Activated CD8-positive, alpha-beta T cell treated with anti-CD3 and anti-CD28 coated beads for 36 hours (primary cell): ENCODE measurements around the gene WDR73. TPM values are rescaled to one million over a fixed set of nuclear protein-coding genes. Genes with fewer than 3 reads are reported as not detected.

ENCODE experiments used
- ATAC-seq: fragments of 200-7000 bp; cut with Tn5 transposase; one replicate; pipeline ENCODE4 v1.10.0; 2021; ENCODE audit warnings: mild to moderate bottlenecking, moderate library complexity
- CTCF ChIA-PET: fragments of 350-600 bp; sonication (Branson Sonifier 250); formaldehyde crosslinking; loops from one replicate; lab custom pipeline; 2021; ENCODE audit warnings: antibody characterized with exemption; lab: Charles Lee
- POLR2A ChIA-PET: fragments of 350-600 bp; sonication (Branson Sonifier 250); formaldehyde crosslinking; loops from one replicate; lab custom pipeline; 2021; ENCODE audit warnings: antibody characterized with exemption; lab: Charles Lee
- DNase-seq: peaks from one replicate; pipeline ENCODE4 v3.0.0-alpha.2; 2020
- H3K27ac Mint-ChIP-seq: one replicate; pipeline ENCODE4 v1.8.0; 2021; ENCODE audit warnings: mild to moderate bottlenecking, mixed read lengths
- H3K27me3 Mint-ChIP-seq: one replicate; pipeline ENCODE4 v1.8.0; 2021; ENCODE audit warnings: mixed read lengths
- H3K36me3 Mint-ChIP-seq: one replicate; pipeline ENCODE4 v1.8.0; 2021; ENCODE audit warnings: low read depth, mixed read lengths
- H3K4me1 Mint-ChIP-seq: one replicate; pipeline ENCODE4 v1.8.0; 2021; ENCODE audit warnings: low read depth, mixed read lengths
- H3K4me3 Mint-ChIP-seq: one replicate; pipeline ENCODE4 v1.8.0; 2021; ENCODE audit warnings: mild to moderate bottlenecking, moderate library complexity, mixed read lengths
- H3K9me3 Mint-ChIP-seq: one replicate; pipeline ENCODE4 v1.8.0; 2021; ENCODE audit warnings: mixed read lengths
- intact Hi-C: fragments of 100-400 bp; cut with micrococcal nuclease; formaldehyde crosslinking; loops from one replicate; pipeline ENCODE4 v1.10.0; 2022
- total RNA-seq, 2 experiments: library from RNA; stranded (reverse); gene quantifications; one replicate each; pipeline ENCODE4 v1.2.3, GENCODE V29; 2021
- TF ChIP-seq, protein P1 (sequence below): fragments of 200-600 bp; IDR thresholded peaks from one replicate; pipeline ENCODE4 v1.8.0; 2022; ENCODE audit warnings: antibody characterized with exemption, mild to moderate bottlenecking

Gene WDR73
- total RNA-seq, 2 experiments from 2014 or later = 12.4 to 12.5 TPM

DNA sequence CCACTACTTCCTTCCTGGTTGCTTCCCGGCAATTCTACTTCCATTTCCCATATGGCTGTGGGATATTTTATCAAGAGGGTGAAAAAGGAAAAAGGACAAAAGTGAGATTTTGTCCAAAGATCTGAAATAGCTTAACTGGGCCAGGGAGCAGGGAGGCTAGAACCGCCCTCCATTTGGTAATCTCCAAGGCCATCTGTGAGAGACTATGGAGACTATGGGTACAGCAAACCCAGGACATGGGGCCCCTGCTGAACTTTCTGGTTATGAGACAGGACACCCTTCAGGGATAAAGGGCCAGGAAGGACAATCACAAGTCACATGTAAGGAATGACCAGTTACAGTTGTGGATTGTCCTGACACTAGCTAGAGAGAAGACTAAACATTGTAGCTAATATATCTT is 29.0 kb downstream of the WDR73 start:
- TF ChIP-seq, protein P1, sequence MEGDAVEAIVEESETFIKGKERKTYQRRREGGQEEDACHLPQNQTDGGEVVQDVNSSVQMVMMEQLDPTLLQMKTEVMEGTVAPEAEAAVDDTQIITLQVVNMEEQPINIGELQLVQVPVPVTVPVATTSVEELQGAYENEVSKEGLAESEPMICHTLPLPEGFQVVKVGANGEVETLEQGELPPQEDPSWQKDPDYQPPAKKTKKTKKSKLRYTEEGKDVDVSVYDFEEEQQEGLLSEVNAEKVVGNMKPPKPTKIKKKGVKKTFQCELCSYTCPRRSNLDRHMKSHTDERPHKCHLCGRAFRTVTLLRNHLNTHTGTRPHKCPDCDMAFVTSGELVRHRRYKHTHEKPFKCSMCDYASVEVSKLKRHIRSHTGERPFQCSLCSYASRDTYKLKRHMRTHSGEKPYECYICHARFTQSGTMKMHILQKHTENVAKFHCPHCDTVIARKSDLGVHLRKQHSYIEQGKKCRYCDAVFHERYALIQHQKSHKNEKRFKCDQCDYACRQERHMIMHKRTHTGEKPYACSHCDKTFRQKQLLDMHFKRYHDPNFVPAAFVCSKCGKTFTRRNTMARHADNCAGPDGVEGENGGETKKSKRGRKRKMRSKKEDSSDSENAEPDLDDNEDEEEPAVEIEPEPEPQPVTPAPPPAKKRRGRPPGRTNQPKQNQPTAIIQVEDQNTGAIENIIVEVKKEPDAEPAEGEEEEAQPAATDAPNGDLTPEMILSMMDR = no peak
- ATAC-seq = no peak
- peaks cover 24% of the 10 kb centered on the region for H3K9me3 Mint-ChIP-seq
- no peak for DNase-seq
- H3K4me1 Mint-ChIP-seq = peaks cover 2% of the 10 kb centered on the region
- no peak overlapping the region for H3K4me3 Mint-ChIP-seq
- H3K27ac Mint-ChIP-seq = no peak overlapping the region
- H3K36me3 Mint-ChIP-seq = peaks cover 36% of the 10 kb centered on the region
- H3K27me3 Mint-ChIP-seq = no peaks in the 10 kb centered on the region
- POLR2A ChIA-PET = interaction anchor here (1.0 to 1.2 kb wide), 2 partner anchors 21 to 24 kb away, joined by 3 to 4 read pairs; partner anchors contain the start of gene ZSCAN2
- CTCF ChIA-PET = interaction anchor here (1.0 to 1.6 kb wide), 2 partner anchors 29 to 33 kb away, joined by 3 read pairs; partner anchors contain the start of gene WDR73
- intact Hi-C loops = no loop called here

DNA sequence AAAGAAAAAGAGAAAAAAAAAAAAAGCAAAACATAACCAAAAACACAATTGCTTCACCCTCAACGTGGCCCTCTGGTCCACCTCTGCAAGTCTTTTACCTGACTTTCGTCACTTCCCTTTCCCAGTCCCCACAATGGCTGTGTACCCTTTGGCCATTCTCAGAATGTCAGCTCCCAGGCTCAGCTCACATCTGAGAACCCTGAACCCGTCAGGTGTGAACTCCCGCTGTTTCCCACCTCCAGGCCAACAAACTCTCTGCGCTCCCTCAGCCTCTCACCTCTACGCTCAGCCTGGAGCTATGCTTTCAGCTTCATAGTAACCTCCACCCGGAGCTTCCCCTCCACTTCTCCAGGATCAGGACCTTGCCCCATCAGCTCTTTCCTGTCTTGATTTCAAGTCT is 29.7 kb downstream of the WDR73 start:
- TF ChIP-seq, protein P1 = no peak
- intact Hi-C loops = no loop called here
- no peak overlapping the region for H3K4me3 Mint-ChIP-seq
- DNase-seq (no peak), ATAC-seq (no peak)
- peaks cover 3% of the 10 kb centered on the region for H3K4me1 Mint-ChIP-seq
- ChIA-PET CTCF (interaction anchor here (1.1 to 1.6 kb wide), 2 partner anchors 34 to 254 kb away, joined by 3 read pairs; no protein-coding TSS in a partner anchor), POLR2A (interaction anchor here (0.6 to 1.2 kb wide), 2 partner anchors 20 to 34 kb away, joined by 3 read pairs; no protein-coding TSS in a partner anchor)
- H3K27ac Mint-ChIP-seq = no peak overlapping the region
- peaks cover 42% of the 10 kb centered on the region for H3K36me3 Mint-ChIP-seq
- no peaks in the 10 kb centered on the region for H3K27me3 Mint-ChIP-seq
- H3K9me3 Mint-ChIP-seq = peaks cover 27% of the 10 kb centered on the region

DNA sequence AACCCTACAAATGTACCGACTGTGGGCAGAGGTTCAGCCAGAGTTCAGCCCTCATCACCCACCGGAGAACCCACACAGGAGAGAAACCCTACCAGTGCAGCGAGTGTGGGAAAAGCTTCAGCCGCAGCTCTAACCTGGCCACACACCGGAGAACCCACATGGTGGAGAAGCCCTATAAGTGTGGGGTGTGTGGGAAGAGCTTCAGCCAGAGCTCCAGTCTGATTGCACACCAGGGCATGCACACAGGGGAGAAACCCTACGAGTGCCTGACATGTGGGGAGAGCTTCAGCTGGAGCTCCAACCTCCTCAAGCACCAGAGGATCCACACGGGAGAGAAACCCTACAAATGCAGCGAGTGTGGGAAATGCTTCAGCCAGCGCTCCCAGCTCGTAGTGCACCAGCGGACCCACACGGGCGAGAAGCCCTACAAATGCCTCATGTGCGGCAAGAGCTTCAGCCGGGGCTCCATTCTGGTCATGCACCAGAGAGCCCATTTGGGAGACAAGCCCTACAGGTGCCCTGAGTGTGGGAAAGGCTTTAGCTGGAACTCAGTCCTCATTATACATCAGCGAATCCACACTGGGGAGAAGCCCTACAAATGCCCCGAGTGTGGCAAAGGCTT is 32.6 kb downstream of the WDR73 start:
- POLR2A ChIA-PET = interaction anchor here (0.8 to 2.2 kb wide), 4 partner anchors 10 to 475 kb away, joined by 3 to 9 read pairs (median 4); partner anchors contain the start of gene ZSCAN2
- Mint-ChIP-seq H3K27ac (no peak overlapping the region), H3K27me3 (no peaks in the 10 kb centered on the region), H3K4me3 (no peak overlapping the region), H3K9me3 (peaks cover 27% of the 10 kb centered on the region), H3K36me3 (peaks cover 47% of the 10 kb centered on the region), H3K4me1 (peaks cover 3% of the 10 kb centered on the region)
- CTCF ChIA-PET = interaction anchor here (0.7 to 1.6 kb wide), 7 partner anchors 9 to 307 kb away, joined by 3 to 8 read pairs (median 4); partner anchors contain the start of gene NMB
- intact Hi-C loops = no loop called here
- TF ChIP-seq, protein P1 = no peak
- DNase-seq (no peak), ATAC-seq (no peak)

DNA sequence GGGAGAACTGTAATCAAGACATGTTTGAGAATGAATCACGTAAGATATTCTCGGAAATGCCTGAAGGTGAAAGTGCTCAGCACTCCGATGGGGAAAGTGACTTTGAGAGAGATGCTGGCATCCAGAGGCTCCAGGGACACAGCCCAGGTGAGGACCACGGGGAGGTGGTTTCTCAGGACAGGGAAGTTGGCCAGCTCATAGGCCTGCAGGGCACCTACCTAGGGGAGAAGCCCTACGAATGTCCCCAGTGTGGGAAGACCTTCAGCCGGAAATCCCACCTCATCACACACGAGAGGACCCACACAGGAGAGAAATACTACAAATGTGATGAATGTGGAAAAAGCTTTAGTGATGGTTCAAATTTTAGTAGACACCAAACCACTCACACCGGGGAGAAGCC is 33.5 kb downstream of the WDR73 start:
- TF ChIP-seq, protein P1 = no peak
- no peak overlapping the region for H3K4me3 Mint-ChIP-seq
- H3K27ac Mint-ChIP-seq = no peak overlapping the region
- intact Hi-C loops = no loop called here
- POLR2A ChIA-PET = interaction anchor here (1.0 to 2.2 kb wide), 2 partner anchors 11 to 476 kb away, joined by 3 to 9 read pairs; no protein-coding TSS in a partner anchor
- peaks cover 3% of the 10 kb centered on the region for H3K4me1 Mint-ChIP-seq
- H3K9me3 Mint-ChIP-seq = peaks cover 27% of the 10 kb centered on the region
- H3K36me3 Mint-ChIP-seq = peaks cover 47% of the 10 kb centered on the region
- CTCF ChIA-PET = interaction anchor here (1.5 to 1.6 kb wide), 2 partner anchors 10 to 17 kb away, joined by 4 to 8 read pairs; no protein-coding TSS in a partner anchor
- DNase-seq (no peak), ATAC-seq (no peak)
- H3K27me3 Mint-ChIP-seq = no peaks in the 10 kb centered on the region

DNA sequence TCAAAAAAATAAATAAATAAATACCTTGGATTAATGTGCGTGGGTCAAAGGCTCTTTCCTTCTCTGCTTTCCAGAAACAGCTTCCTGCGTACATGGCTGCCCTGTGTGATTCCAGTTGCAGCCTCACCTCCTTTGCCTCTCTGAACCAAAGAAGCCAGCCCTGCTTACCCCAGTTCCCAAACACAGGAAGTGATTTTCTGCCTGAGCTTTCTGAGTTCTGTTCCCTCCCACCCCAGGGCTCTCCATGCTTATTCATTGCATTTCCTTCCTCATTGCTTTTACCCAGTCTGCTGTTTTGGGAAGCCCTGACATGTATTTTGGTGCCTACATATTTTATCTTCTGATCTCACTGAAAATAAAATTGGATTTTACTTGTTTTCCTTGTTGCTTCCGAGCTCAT is 37.8 kb downstream of the WDR73 start:
- H3K27ac Mint-ChIP-seq = no peak overlapping the region
- TF ChIP-seq, protein P1 = no peak
- ATAC-seq (no peak), DNase-seq (no peak)
- peaks cover 3% of the 10 kb centered on the region for H3K4me1 Mint-ChIP-seq
- peaks cover 14% of the 10 kb centered on the region for H3K9me3 Mint-ChIP-seq
- H3K27me3 Mint-ChIP-seq = no peaks in the 10 kb centered on the region
- POLR2A ChIA-PET = no interaction called here
- intact Hi-C loops = no loop called here
- no peak overlapping the region for H3K4me3 Mint-ChIP-seq
- CTCF ChIA-PET = no interaction called here
- H3K36me3 Mint-ChIP-seq = peaks cover 23% of the 10 kb centered on the region
